GM18907 (cell line): Measurements from ENCODE around the gene FMNL2.
"Not testable (repeated sequence)": the region's sequence is repeated elsewhere in the genome, so short reads cannot be mapped to it uniquely, and the experiment has no call there.

Experiments
- ATAC-seq: cut with Tn5 transposase; IDR thresholded peaks from one replicate; pipeline ENCODE4 v1.9.1; 2021; ENCODE audit warnings: mild to moderate bottlenecking, moderate library complexity; ENCODE audit not compliant: unreplicated experiment

The FMNL2 gene

GRCh38 chr2:152372438-152372984 lies 37.5 kb downstream of the FMNL2 start:
- no peak for ATAC-seq

- ATAC-seq: no peak
Observed at GRCh38 chr2:152375174-152375573, 40.2 kb downstream of the FMNL2 start.

DNA sequence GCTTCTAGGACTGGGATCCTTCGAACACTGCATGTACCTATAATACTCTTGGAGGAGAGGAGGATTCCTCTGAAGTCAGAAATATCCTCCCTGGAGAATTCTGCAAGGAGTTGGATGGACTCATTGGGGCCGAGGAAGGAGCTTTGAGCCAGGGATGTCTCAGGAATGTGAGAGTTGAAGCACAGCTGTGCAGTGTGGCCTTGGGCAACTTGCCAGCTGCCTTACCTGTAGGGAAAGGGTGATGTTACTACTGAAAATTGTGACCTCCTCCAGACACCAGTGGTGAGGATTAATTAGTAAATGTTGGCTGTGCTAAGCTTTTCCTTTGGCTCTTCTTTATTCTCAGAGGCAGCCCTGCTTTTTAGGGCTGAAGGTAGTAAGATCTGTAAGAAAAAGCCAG lies 41.4 kb downstream of the FMNL2 start:
- ATAC-seq: no peak

- ATAC-seq: no peak
Observed at GRCh38 chr2:152376968-152377367, 42.0 kb downstream of the FMNL2 start.

- no peak for ATAC-seq
Observed at GRCh38 chr2:152379089-152379488, 44.1 kb downstream of the FMNL2 start.

DNA sequence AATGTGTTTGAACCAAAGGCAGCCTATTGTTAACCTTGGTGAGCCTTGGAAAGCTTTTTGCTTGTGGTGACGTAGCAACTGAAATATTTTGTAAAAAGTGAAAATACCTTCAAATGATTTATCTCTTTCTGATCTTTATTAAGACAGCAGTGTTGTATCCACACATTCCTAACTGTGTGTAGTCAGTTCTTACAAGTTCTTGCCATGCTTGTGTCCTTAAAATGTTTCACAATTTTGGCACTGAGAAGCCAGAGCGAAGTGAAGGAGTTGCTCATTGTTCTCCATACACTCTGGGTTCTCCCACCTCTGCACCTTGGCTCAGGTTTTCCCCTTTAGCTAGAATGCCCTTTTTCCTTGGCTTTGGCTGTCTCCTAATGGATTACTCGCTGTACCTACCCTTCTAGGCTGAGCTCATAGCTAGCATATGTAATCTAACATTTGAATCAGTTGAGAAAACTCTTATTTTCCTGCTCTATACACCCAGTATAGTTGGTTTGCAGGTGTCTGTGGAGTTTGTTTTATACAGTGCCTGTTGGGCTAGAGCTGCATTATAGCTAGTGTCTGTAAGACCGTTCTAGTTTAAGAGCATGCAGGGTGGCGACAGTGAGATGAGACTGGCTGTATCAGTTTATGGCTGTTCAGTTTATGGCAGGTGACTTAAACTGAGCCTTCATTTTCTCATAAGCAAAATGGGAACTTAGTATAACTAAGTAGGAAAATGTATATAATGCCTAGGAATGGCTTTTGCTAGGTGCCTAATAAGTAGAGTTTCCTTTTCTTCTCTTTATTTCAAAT lies 45.5 kb downstream of the FMNL2 start:
- no peak for ATAC-seq

DNA sequence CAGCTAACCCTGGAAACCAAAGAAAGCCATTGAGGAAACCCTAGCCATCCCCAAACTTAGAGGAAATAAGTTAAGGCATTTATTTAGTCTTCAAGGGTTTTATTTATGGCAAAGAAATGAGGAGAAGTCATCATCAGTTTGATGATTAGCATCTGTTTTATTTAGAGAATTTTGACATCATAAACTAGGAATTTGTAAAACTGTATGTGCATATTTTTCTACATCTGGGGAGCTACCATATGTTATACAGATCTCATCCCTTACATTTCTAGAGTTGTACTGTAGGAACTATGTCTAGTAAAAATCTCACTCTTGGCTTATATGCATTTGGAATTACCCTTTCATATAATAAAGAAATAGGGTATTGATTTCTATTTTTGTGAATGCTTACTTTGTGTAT lies 48.7 kb downstream of the FMNL2 start:
- ATAC-seq: no peak

- no peak for ATAC-seq
Observed at GRCh38 chr2:152384992-152385391, 50.0 kb downstream of the FMNL2 start.

DNA sequence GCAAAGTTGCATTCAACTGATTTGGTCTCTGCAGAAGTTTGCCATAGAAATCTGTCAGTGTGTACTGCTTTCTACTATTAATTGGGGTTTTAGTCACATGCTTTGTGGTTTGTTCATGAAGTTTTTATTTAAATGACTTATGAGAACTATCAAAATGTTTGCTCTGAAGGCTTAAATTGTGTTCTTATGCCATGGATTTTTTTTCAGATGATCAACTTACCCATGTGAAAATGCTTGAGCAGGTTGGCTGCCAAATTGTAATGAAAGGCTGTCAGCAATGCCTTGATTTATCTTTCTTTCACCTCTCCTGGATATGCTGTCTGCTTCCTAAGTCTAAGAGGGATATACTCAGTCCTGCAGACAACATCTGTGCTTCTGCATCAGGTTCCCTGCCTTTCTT lies 50.7 kb downstream of the FMNL2 start:
- ATAC-seq: no peak

- peak; percentile 85 for ATAC-seq
Observed at GRCh38 chr2:152386266-152386665, 51.3 kb downstream of the FMNL2 start.

- no peak for ATAC-seq
Observed at GRCh38 chr2:152387041-152387440, 52.1 kb downstream of the FMNL2 start.

DNA sequence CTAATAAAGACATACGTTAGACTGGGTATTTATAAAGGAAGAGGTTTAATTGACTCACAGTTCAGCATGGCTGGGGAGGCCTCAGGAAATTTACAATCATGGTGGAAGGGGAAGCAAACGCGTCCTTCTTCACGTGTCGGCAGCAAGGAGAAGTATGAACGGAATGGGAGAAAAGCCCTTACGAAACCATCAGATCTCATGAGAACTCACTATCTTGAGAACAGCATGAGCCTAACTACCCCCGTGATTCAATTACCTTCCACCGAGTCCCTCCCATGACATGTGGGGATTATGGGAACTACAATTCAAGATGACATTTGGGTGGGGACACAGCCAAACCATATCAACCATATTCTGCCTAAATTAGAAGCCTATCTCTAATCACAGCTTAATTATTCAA lies 53.3 kb downstream of the FMNL2 start:
- not testable (repeated sequence) for ATAC-seq

DNA sequence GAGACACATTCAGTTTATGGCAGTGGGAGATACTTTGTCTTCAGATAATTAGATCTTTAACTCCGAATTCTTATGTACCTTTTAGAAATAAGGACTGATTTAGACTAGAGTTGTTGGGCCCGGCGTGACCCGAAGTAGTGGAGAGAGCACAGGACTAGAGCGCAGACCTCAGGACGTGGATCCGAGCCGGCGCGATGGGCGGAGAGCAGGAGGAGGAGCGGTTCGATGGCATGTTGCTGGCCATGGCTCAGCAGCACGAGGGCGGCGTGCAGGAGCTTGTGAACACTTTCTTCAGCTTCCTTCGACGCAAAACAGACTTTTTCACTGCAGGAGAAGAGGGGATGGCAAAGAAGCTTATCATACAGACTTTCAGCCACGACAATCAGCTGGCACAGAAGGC lies 54.5 kb downstream of the FMNL2 start:
- ATAC-seq: no peak

- no peak for ATAC-seq
Observed at GRCh38 chr2:152390837-152391236, 55.9 kb downstream of the FMNL2 start.

DNA sequence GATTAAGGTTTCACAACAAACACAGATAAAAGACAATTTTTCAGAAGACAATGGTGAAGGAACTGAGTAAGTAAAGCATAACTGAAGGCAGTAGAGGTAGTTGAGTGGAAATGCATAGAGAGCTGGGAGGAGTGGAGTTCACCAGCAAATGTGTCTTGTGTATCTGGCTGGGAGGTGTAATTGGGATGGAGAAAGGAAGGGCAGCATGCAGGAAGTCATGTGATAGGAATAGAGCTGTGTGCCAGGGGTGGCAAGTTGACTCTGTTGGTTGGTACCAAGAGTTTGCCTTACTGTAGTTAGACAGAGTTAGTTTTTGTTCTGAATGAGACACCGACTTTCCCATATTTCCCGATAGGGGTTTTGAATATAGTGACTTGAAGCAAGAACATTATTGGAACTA lies 56.3 kb downstream of the FMNL2 start:
- ATAC-seq: no peak

GRCh38 chr2:152393377-152393776 lies 58.4 kb downstream of the FMNL2 start:
- ATAC-seq: no peak

- ATAC-seq: no peak
Observed at GRCh38 chr2:152394326-152394725, 59.4 kb downstream of the FMNL2 start.

GRCh38 chr2:152395103-152395502 lies 60.1 kb downstream of the FMNL2 start:
- ATAC-seq: no peak

GRCh38 chr2:152395572-152395971 lies 60.6 kb downstream of the FMNL2 start:
- ATAC-seq: no peak

DNA sequence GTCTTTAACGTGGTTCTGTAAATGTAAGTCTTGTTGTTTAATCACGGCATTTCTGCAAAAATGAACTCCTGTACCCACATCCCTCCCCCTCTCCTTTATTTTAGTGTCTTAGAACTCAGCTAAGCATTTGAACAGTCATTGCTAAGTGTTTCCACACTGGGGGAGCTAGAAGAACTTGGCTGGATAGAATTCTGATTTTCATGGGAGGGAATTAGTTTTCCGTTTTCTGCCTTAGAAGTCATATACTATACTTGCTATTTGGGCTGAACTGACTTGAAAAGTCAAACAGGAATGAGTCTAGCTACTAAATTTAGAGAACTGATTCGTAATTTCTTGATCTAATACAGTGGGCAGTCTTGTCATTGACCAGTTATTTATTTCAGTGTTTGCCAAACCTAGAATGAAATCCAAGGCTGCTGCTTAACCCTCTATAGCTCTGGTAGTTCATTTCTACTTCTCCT lies 61.1 kb downstream of the FMNL2 start:
- ATAC-seq: no peak

GRCh38 chr2:152396763-152397162 lies 61.8 kb downstream of the FMNL2 start:
- no peak for ATAC-seq

- no peak for ATAC-seq
Observed at GRCh38 chr2:152399003-152399402, 64.0 kb downstream of the FMNL2 start.
